Peyer's patch (tissue), 4 donors: ENCODE measurements around the gene MAPKBP1. TPM values are rescaled to one million over a fixed set of nuclear protein-coding genes. Genes with fewer than 3 reads are reported as not detected.

ENCODE experiments used
- DNase-seq, 3 donors: peaks; one replicate each; pipeline ENCODE4 v3.0.0-alpha.2; 2017 to 2019
- H3K27ac ChIP-seq, 4 donors: fragments of 200-600 bp; sonication (generic); one replicate each; pipeline ENCODE4 v1.5.1; 2016 to 2019
- H3K27me3 ChIP-seq, 2 donors: fragments of 200-600 bp; sonication (generic); one replicate each; pipeline ENCODE4 v1.5.1; 2019
- H3K36me3 ChIP-seq, 3 donors: fragments of 200-600 bp; sonication (generic); one replicate each; pipeline ENCODE4 v1.5.1; 2016 to 2019
- H3K4me1 ChIP-seq, 4 donors: fragments of 200-600 bp; sonication (generic); one replicate each; pipeline ENCODE4 v1.5.1; 2016 to 2019
- H3K4me3 ChIP-seq, 4 donors: fragments of 200-600 bp; sonication (generic); 1 replicate in 3 of 4; 2 replicates in 1 of 4; pipeline ENCODE4 v1.5.1; 2016 to 2019; ENCODE audit warnings: mild to moderate bottlenecking in 1 of 4
- H3K9me3 ChIP-seq, 4 donors: fragments of 200-600 bp; sonication (generic); one replicate each; pipeline ENCODE4 v1.5.1; 2016 to 2019; ENCODE audit warnings: mild to moderate bottlenecking in 1 of 4
- CTCF ChIP-seq, 6 experiments: fragments of 450-650 bp in 4 of 6; fragments of 200-600 bp in 2 of 6; sonication (generic) in 1 of 6; IDR thresholded peaks; one replicate each; pipeline ENCODE4 v1.5.1; 2017 to 2019; ENCODE audit warnings: antibody characterized with exemption in 6 of 6, mild to moderate bottlenecking in 3 of 6, moderate library complexity in 1 of 6
- POLR2A ChIP-seq, 2 donors: fragments of 450-650 bp; IDR thresholded peaks; one replicate each; pipeline ENCODE4 v1.5.1; 2017; ENCODE audit warnings: antibody characterized with exemption in 2 of 2, mild to moderate bottlenecking in 2 of 2, moderate library complexity in 2 of 2
- small RNA-seq, 2 donors: library from RNA; depleted of rRNA; stranded (forward); fragments of <200 nt; gene quantifications; one replicate each; pipeline ENCODE3, GENCODE V24; 2016
- total RNA-seq, 4 donors: library from RNA; depleted of rRNA; stranded (reverse); fragments of >200 nt; gene quantifications; one replicate each; pipeline ENCODE4 v1.1.0, GENCODE V29; 2016

The MAPKBP1 gene
- total RNA-seq, 4 donors from 2014 or later, result 29.7 to 69.8 (median 48.7) TPM

GRCh38 chr15:41876007-41876406 is 101.7 kb downstream of the MAPKBP1 start:
- peaks cover 0 to under 1% of the 10 kb centered on the region in 2 donors for H3K27me3 ChIP-seq
- H3K36me3 ChIP-seq, result no peaks in the 10 kb centered on the region
- H3K9me3 ChIP-seq, result no peaks in the 10 kb centered on the region
- no peaks in the 10 kb centered on the region for H3K4me1 ChIP-seq
- TF ChIP-seq CTCF (IDR thresholded peaks at IDR 0.05) (no peak), POLR2A (IDR thresholded peaks at IDR 0.05) (no peak)
- DNase-seq, result no peak
- no peak overlapping the region for H3K4me3 ChIP-seq
- no peak overlapping the region for H3K27ac ChIP-seq

GRCh38 chr15:41876689-41877088 is 102.4 kb downstream of the MAPKBP1 start:
- no peak for DNase-seq
- H3K4me3 ChIP-seq, result no peak overlapping the region
- no peak overlapping the region for H3K27ac ChIP-seq
- peaks cover 0 to 5% of the 10 kb centered on the region in 2 donors for H3K27me3 ChIP-seq
- TF ChIP-seq CTCF (IDR thresholded peaks at IDR 0.05) (no peak), POLR2A (IDR thresholded peaks at IDR 0.05) (no peak)
- H3K9me3 ChIP-seq, result no peaks in the 10 kb centered on the region
- peaks cover 0 to 4% (median 0%) of the 10 kb centered on the region in 4 donors for H3K4me1 ChIP-seq
- H3K36me3 ChIP-seq, result no peaks in the 10 kb centered on the region

Small RNAs within 50 kb of the gene (small RNA-seq; reads per million reads assigned to genes)
- 0 reads per million in 2 donors for gene JMJD7-PLA2G4B
- 0 reads per million in 2 donors for gene MIR4310
- gene RNA5SP393, result 0 reads per million in 2 donors

Other genes with a start within 250 kb of the MAPKBP1 start
- 10 to 100 TPM; 29.4 to 82.5 (median 48.4) TPM for gene RPAP1, start 230.2 kb upstream of the MAPKBP1 start, total RNA-seq
- 10 to 100 TPM in 1 of 4 donors, 1 to 10 TPM in 3; 2.8 to 16.2 (median 6.8) TPM for gene TYRO3, start 215.3 kb upstream of the MAPKBP1 start, total RNA-seq
- 100 to 1,000 TPM in 1 of 4 donors, 10 to 100 TPM in 3; 39.7 to 143 (median 69.8) TPM for gene MGA, start 114.1 kb upstream of the MAPKBP1 start, total RNA-seq
- gene JMJD7, start 53.6 kb downstream of the MAPKBP1 start, total RNA-seq, result 10 to 100 TPM in 3 of 4 donors, 1 to 10 TPM in 1; 9.1 to 61.1 (median 13.1) TPM
- 10 to 100 TPM in 3 of 4 donors, 1 to 10 TPM in 1; 7.2 to 15.3 (median 13.3) TPM for gene PLA2G4B, start 64.4 kb downstream of the MAPKBP1 start, total RNA-seq
- gene SPTBN5, start 119.6 kb downstream of the MAPKBP1 start, total RNA-seq, result 1 to 10 TPM in 2 of 4 donors, under 1 TPM in 1, not detected in 1; 0.27 to 4.1 (median 1.8) TPM
- gene EHD4, start 198.1 kb downstream of the MAPKBP1 start, total RNA-seq, result 10 to 100 TPM; 23.1 to 53.9 (median 34.9) TPM
- 1 to 10 TPM in 1 of 4 donors, not detected in 3; 1.5 TPM for gene PLA2G4E, start 246.6 kb downstream of the MAPKBP1 start, total RNA-seq